Gastrocnemius medialis (tissue), 4 donors: ENCODE measurements around the gene PTH2. TPM values are rescaled to one million over a fixed set of nuclear protein-coding genes. Genes with fewer than 3 reads are reported as not detected.

Source experiments
- ATAC-seq, 2 donors: fragments of 150-250 bp; one replicate each; pipeline ENCODE4 v1.9.1; 2016
- DNase-seq, 2 donors: peaks; one replicate each; pipeline ENCODE4 v3.0.0-alpha.2; 2019
- H3K27ac ChIP-seq, 4 donors: fragments of 200-600 bp; sonication (generic); 1 replicate in 1 of 4; 2 replicates in 3 of 4; pipeline ENCODE4 v1.5.1; 2016 to 2018; ENCODE audit warnings: mild to moderate bottlenecking in 2 of 4, moderate library complexity in 1 of 4
- H3K27me3 ChIP-seq, 3 donors: fragments of 200-600 bp; sonication (generic) in 2 of 3; 1 replicate in 1 of 3; 2 replicates in 2 of 3; pipeline versions ENCODE4 v1.5.1 to v1.6.0; 2016 to 2019; ENCODE audit warnings: mild to moderate bottlenecking in 1 of 3, moderate library complexity in 1 of 3
- H3K36me3 ChIP-seq, 2 donors: fragments of 200-600 bp; sonication (generic) in 1 of 2; one replicate each; pipeline ENCODE4 v1.5.1; 2017 to 2018
- H3K4me1 ChIP-seq, 2 donors: fragments of 200-600 bp; sonication (generic) in 1 of 2; one replicate each; pipeline ENCODE4 v1.5.1; 2016 to 2017; ENCODE audit warnings: mild to moderate bottlenecking in 2 of 2
- H3K4me3 ChIP-seq, 4 donors: fragments of 200-600 bp; sonication (generic) in 3 of 4; 1 replicate in 1 of 4; 2 replicates in 3 of 4; pipeline ENCODE4 v1.5.1; 2016 to 2019; ENCODE audit warnings: mild to moderate bottlenecking in 2 of 4
- H3K9me3 ChIP-seq, 3 donors: fragments of 200-600 bp; sonication (generic) in 2 of 3; 1 replicate in 1 of 3; 2 replicates in 2 of 3; pipeline ENCODE4 v1.5.1; 2016 to 2019
- POLR2A ChIP-seq, 2 donors: fragments of 450-650 bp; IDR thresholded peaks; one replicate each; pipeline ENCODE4 v1.6.1; 2017; ENCODE audit warnings: antibody characterized with exemption in 2 of 2, mild to moderate bottlenecking in 2 of 2, moderate library complexity in 2 of 2
- in situ Hi-C, 4 donors: fragments of 200-750 bp; cut with MboI; loops; one replicate each; pipeline versions ENCODE4 v1.15.0 to v1.8.0; 2017; ENCODE audit warnings: low sequenced_read_pairs in 4 of 4
- intact Hi-C: fragments of 100-400 bp; cut with DNase I; formaldehyde crosslinking; loops from one replicate; pipeline ENCODE4 v1.15.1; 2023; ENCODE audit warnings: low total_unique reads
- total RNA-seq, 4 donors: library from RNA; depleted of rRNA; stranded (reverse); fragments of >200 nt; gene quantifications; one replicate each; pipeline versions ENCODE4 v1.1.0 to v1.2.3, GENCODE V29; 2016
- TF ChIP-seq, protein P1 (sequence below), 5 experiments: fragments of 450-650 bp in 3 of 5; fragments of 200-600 bp in 2 of 5; sonication (generic) in 2 of 5; IDR thresholded peaks in 4 of 5; conservative IDR thresholded peaks in 1 of 5; 1 replicate in 4 of 5; 2 replicates in 1 of 5; pipeline ENCODE4 v1.5.1; 2016 to 2019; ENCODE audit warnings: antibody characterized with exemption in 5 of 5, mild to moderate bottlenecking in 3 of 5, moderate library complexity in 3 of 5

Gene PTH2
- total RNA-seq, 4 donors from 2014 or later = not detected

DNA sequence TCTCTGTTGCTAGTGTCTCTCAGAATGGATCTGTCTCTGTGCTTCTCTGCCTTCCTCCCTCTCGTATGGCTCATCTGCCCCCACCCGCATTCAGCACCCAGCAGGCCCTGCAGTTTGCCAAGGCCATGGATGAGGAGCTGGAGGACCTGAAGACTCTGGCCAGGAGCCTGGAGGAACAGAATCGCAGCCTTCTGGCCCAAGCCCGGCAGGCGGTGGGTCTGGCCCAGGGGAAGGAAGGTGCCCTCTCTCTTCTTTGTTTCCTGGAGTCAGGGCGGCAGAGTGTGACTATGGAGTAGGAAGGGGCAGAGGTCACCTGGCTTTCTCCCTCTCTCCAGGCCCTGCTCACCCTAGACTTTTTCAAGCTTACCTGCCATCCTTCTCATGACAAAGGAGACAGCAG, 24.3 kb downstream of the PTH2 start:
- no peaks in the 10 kb centered on the region for H3K9me3 ChIP-seq
- no peak for ATAC-seq
- TF ChIP-seq POLR2A (IDR thresholded peaks at IDR 0.05) = no peak
- TF ChIP-seq, protein P1, sequence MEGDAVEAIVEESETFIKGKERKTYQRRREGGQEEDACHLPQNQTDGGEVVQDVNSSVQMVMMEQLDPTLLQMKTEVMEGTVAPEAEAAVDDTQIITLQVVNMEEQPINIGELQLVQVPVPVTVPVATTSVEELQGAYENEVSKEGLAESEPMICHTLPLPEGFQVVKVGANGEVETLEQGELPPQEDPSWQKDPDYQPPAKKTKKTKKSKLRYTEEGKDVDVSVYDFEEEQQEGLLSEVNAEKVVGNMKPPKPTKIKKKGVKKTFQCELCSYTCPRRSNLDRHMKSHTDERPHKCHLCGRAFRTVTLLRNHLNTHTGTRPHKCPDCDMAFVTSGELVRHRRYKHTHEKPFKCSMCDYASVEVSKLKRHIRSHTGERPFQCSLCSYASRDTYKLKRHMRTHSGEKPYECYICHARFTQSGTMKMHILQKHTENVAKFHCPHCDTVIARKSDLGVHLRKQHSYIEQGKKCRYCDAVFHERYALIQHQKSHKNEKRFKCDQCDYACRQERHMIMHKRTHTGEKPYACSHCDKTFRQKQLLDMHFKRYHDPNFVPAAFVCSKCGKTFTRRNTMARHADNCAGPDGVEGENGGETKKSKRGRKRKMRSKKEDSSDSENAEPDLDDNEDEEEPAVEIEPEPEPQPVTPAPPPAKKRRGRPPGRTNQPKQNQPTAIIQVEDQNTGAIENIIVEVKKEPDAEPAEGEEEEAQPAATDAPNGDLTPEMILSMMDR (IDR thresholded peaks at IDR 0.05 in 4 of 5, conservative IDR thresholded peaks at IDR 0.05 in 1 of 5) = no peak
- intact Hi-C loops = no loop called here
- in situ Hi-C loops = loop anchor here in 2 of 4 donors (10.0 to 25.0 kb wide), 2 partner anchors 46 to 138 kb away; partner anchors contain the start of genes RCN3 (in 1 of the 2) and SLC17A7 (in 1 of the 2)
- DNase-seq = no peak
- H3K4me3 ChIP-seq = no peak overlapping the region
- no peak overlapping the region for H3K27ac ChIP-seq
- no peaks in the 10 kb centered on the region for H3K4me1 ChIP-seq
- peaks cover 0 to 5% (median 2%) of the 10 kb centered on the region in 3 donors for H3K27me3 ChIP-seq
- no peaks in the 10 kb centered on the region for H3K36me3 ChIP-seq

DNA sequence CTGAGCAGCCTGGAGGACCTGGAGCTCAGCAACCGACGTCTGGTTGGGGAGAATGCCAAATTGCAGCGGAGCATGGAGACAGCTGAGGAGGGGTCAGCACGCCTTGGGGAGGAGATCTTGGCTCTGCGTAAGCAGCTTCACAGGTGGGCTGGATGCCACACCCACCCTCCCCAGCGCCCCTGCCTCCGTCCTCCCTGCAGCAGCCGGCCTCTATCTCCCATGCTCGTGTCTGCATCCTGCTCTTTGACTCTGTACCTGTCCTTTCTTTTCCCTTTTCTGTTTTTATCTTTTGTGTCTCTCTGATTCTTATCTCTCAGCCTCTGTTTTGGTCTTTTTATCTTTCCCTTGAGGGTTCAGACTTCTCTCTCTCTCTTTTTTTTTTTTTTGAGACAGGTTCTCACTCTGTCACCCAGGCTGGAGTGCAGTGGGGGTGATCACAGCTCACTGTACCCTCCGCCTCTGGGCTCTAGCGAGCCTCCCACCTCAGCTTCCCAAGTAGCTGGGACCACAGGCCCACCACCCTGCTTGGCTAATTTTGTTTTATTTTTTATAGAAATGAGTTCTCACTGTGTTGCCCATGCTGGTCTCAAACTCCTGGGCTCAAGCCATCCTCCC, 25.1 kb downstream of the PTH2 start:
- intact Hi-C loops (no loop called here), in situ Hi-C loops (loop anchor here in 2 of 4 donors (10.0 to 25.0 kb wide), 2 partner anchors 47 to 139 kb away; partner anchors contain the start of genes RCN3 (in 1 of the 2) and SLC17A7 (in 1 of the 2))
- Histone ChIP-seq H3K9me3 (no peaks in the 10 kb centered on the region), H3K4me3 (no peak overlapping the region), H3K36me3 (no peaks in the 10 kb centered on the region), H3K27me3 (peaks cover 0 to 5% (median 2%) of the 10 kb centered on the region in 3 donors), H3K4me1 (no peaks in the 10 kb centered on the region), H3K27ac (no peak overlapping the region)
- TF ChIP-seq, protein P1 (IDR thresholded peaks at IDR 0.05 in 4 of 5, conservative IDR thresholded peaks at IDR 0.05 in 1 of 5) = no peak
- TF ChIP-seq POLR2A (IDR thresholded peaks at IDR 0.05) = no peak
- ATAC-seq = no peak
- DNase-seq = no peak

DNA sequence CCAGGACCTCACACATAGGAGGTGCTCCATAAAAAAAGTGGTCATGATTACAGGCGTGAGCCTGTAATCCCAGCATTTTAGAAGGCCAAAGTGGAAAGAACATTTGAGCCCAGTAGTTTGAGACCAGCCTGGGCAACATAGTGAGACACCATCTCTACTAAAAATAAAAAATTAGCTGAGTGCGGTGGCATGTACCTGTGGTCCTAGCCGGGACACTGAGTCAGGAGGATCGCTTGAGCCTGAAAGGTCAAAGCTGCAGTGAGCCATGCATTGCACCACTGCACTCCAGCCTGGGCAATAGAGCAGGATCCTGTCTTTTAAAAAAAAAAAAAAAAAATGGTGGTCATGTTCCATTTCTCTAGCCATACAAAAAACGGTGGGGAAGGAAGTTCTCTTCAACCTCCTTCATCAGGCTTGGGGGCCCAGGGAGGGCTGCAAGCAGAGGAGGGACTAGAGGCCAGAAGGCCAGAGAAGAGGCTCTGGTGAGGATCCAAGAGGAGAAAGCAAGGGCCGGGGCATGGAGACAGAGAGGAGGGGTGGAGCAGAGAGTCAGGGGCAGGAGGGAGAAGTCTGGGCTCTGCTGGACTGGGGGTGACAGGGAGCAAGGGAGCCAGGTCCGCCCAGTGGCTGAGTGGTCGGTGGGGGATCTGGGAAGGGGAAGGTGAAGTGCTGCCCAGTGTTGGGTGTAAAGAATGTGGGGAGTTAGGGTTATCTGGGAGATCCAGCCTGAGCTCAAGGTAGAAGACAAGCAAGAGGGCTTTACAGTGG, 26.3 kb downstream of the PTH2 start:
- Histone ChIP-seq H3K36me3 (no peaks in the 10 kb centered on the region), H3K4me3 (no peak overlapping the region), H3K9me3 (no peaks in the 10 kb centered on the region), H3K4me1 (no peaks in the 10 kb centered on the region), H3K27me3 (peaks cover 0 to 5% (median 2%) of the 10 kb centered on the region in 3 donors), H3K27ac (no peak overlapping the region)
- intact Hi-C loops = no loop called here
- ATAC-seq (no peak), DNase-seq (no peak)
- TF ChIP-seq POLR2A (IDR thresholded peaks at IDR 0.05) = no peak
- TF ChIP-seq, protein P1 (IDR thresholded peaks at IDR 0.05 in 4 of 5, conservative IDR thresholded peaks at IDR 0.05 in 1 of 5) = no peak
- in situ Hi-C loops = loop anchor here in 2 of 4 donors (10.0 to 25.0 kb wide), 2 partner anchors 48 to 140 kb away; partner anchors contain the start of genes RCN3 (in 1 of the 2) and SLC17A7 (in 1 of the 2)

DNA sequence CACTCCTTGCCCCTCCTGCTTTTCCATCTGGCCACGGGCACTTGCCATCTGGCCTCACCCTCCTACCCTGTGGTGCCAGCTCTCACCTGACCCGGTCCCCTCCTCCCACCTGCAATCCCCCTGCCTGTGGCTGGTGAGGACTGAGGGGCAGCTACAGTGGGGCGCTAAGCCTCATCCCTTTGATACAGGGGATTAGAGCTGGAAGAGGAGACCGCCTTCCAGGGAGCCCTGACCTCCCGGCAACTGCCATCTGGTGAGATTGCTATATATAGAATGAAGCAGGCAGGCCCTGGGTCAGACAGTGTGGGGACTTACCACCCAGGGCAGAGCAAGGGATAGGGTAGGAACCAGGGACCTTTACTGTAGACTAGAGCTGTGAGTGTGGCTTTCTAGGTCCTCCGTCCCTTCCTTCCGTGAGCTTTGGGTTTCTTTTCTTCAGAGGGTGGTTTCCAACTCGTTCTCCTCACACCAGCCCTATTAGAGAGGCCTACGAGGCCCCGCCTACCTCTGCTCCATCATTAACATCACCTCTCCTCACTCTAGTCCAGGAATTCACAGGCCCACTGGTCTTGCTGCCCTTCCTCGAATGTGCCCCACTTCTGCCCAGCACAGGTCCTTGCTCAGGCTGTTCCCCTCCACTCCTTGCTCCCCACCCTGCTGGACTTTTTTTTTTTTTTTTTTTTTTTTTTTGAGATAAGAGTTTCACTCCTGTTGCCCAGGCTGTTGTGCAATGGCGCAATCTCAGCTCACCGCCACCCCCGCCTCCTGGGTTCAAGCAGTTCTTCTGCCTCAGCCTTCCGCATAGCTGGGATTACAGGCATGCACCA, 27.4 kb downstream of the PTH2 start:
- no peak for DNase-seq
- no peak overlapping the region for H3K4me3 ChIP-seq
- ATAC-seq = no peak
- no peak overlapping the region for H3K27ac ChIP-seq
- intact Hi-C loops (no loop called here), in situ Hi-C loops (loop anchor here in 2 of 4 donors (10.0 to 25.0 kb wide), 2 partner anchors 49 to 142 kb away; partner anchors contain the start of genes RCN3 (in 1 of the 2) and SLC17A7 (in 1 of the 2))
- H3K4me1 ChIP-seq = no peaks in the 10 kb centered on the region
- no peak for TF ChIP-seq POLR2A (IDR thresholded peaks at IDR 0.05)
- TF ChIP-seq, protein P1 (IDR thresholded peaks at IDR 0.05 in 4 of 5, conservative IDR thresholded peaks at IDR 0.05 in 1 of 5) = no peak
- H3K9me3 ChIP-seq = no peaks in the 10 kb centered on the region
- H3K36me3 ChIP-seq = no peaks in the 10 kb centered on the region
- peaks cover 0 to 5% (median 2%) of the 10 kb centered on the region in 3 donors for H3K27me3 ChIP-seq
